HG03159 (cell line): ENCODE results near the gene PNKP.
A peak's percentile ranks its signal among the peaks of the same experiment; 100 is the strongest.

ENCODE experiments used
- ATAC-seq: cut with Tn5 transposase; IDR thresholded peaks from one replicate; pipeline ENCODE4 v1.9.1; 2021; ENCODE audit warnings: mild to moderate bottlenecking, moderate library complexity; ENCODE audit not compliant: unreplicated experiment

The PNKP gene

GRCh38 chr19:49866933-49867782, at the start of gene PNKP:
TSS of gene PNKP (minus strand) at chr19:49867576. CDS start at chr19:49867204, 372 bp downstream.
- peak; percentile 42 for ATAC-seq

- no peak for ATAC-seq
Measured at GRCh38 chr19:49915271-49915670, 47.9 kb upstream of the PNKP start.

GRCh38 chr19:49913720-49914119, 46.3 kb upstream of the PNKP start:
- ATAC-seq, result no peak

- no peak for ATAC-seq
Measured at GRCh38 chr19:49912965-49913685, 45.7 kb upstream of the PNKP start.

GRCh38 chr19:49911381-49912145, 44.2 kb upstream of the PNKP start:
- peak; percentile 44 for ATAC-seq

- no peak for ATAC-seq
Measured at GRCh38 chr19:49910179-49910578, 42.8 kb upstream of the PNKP start.

- no peak for ATAC-seq
Measured at GRCh38 chr19:49908480-49909420, 41.4 kb upstream of the PNKP start.

- no peak for ATAC-seq
Measured at GRCh38 chr19:49907745-49908446, 40.5 kb upstream of the PNKP start.

GRCh38 chr19:49906879-49907564, 39.6 kb upstream of the PNKP start:
- no peak for ATAC-seq

GRCh38 chr19:49904136-49904535, 36.8 kb upstream of the PNKP start:
- ATAC-seq, result no peak

GRCh38 chr19:49896863-49897621, 29.7 kb upstream of the PNKP start, which contains the start of gene IL4I1:
TSS of gene IL4I1 (minus strand) at chr19:49896887. CDS start at chr19:49896160, 727 bp downstream.
- ATAC-seq, result peak; percentile 55

GRCh38 chr19:49895566-49896297, 28.4 kb upstream of the PNKP start:
- ATAC-seq, result no peak

GRCh38 chr19:49894879-49895565, 27.6 kb upstream of the PNKP start:
- no peak for ATAC-seq

- ATAC-seq, result no peak
Measured at GRCh38 chr19:49894011-49894664, 26.8 kb upstream of the PNKP start.

- ATAC-seq, result no peak
Measured at GRCh38 chr19:49892716-49893115, 25.3 kb upstream of the PNKP start.

GRCh38 chr19:49891393-49891792, 24.0 kb upstream of the PNKP start:
- no peak for ATAC-seq
